Nephron (organoid): ENCODE results near the gene CFAP251.
"Not testable (repeated sequence)": the region's sequence is repeated elsewhere in the genome, so short reads cannot be mapped to it uniquely, and the experiment has no call there.

Experiments
- H3K27ac Mint-ChIP-seq, 3 experiments: 2 replicates each; pipeline ENCODE4 v1.8.0; 2020; ENCODE audit warnings: mixed read lengths in 3 of 3, mild to moderate bottlenecking in 2 of 3, moderate library complexity in 1 of 3
- H3K27me3 Mint-ChIP-seq: 2 replicates; pipeline ENCODE4 v1.8.0; 2021; ENCODE audit warnings: low read depth, mild to moderate bottlenecking, moderate library complexity, mixed read lengths
- H3K36me3 Mint-ChIP-seq: 2 replicates; pipeline ENCODE4 v1.8.0; 2020; ENCODE audit warnings: low read depth, mixed read lengths
- H3K4me1 Mint-ChIP-seq: 2 replicates; pipeline ENCODE4 v1.8.0; 2020; ENCODE audit warnings: mixed read lengths
- H3K4me3 Mint-ChIP-seq, 3 experiments: 2 replicates each; pipeline ENCODE4 v1.8.0; 2020; ENCODE audit warnings: mild to moderate bottlenecking in 3 of 3, mixed read lengths in 3 of 3, moderate library complexity in 2 of 3
- H3K9me3 Mint-ChIP-seq: 2 replicates; pipeline ENCODE4 v1.8.0; 2020; ENCODE audit warnings: mixed read lengths
- TF ChIP-seq, protein P1 (sequence below), 3 experiments: fragments of 200-600 bp; sonication (generic); IDR thresholded peaks; one replicate each; pipeline ENCODE4 v1.5.0; 2021; ENCODE audit warnings: antibody characterized with exemption in 3 of 3; ENCODE audit not compliant: unreplicated experiment in 3 of 3

CFAP251 gene

DNA sequence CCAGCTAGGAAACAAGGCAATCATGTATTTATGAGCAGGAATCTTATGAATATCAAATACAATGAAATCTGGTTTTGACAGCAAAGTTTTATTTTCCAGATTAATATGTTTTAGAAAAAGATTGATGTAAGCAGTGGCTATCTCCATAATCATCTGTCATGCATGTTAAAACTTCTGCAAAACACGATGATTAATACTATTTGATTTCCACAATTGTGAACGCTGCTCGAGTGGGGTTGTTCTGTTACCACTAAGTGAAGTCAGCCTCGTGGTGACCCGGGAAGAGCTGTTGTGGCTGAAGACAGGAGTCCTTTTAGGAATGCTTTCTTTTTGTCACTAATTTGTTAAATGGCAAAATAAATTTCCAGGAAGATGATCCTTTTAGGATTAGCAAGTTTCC is 9.4 kb downstream of the CFAP251 start:
- Mint-ChIP-seq H3K27ac (peak overlapping the region; percentile 44 to 71 (median 67)), H3K9me3 (no peaks in the 10 kb centered on the region), H3K27me3 (no peaks in the 10 kb centered on the region), H3K4me1 (peaks cover 29% of the 10 kb centered on the region), H3K4me3 (no peak overlapping the region), H3K36me3 (peaks cover 4% of the 10 kb centered on the region)
- TF ChIP-seq, protein P1, sequence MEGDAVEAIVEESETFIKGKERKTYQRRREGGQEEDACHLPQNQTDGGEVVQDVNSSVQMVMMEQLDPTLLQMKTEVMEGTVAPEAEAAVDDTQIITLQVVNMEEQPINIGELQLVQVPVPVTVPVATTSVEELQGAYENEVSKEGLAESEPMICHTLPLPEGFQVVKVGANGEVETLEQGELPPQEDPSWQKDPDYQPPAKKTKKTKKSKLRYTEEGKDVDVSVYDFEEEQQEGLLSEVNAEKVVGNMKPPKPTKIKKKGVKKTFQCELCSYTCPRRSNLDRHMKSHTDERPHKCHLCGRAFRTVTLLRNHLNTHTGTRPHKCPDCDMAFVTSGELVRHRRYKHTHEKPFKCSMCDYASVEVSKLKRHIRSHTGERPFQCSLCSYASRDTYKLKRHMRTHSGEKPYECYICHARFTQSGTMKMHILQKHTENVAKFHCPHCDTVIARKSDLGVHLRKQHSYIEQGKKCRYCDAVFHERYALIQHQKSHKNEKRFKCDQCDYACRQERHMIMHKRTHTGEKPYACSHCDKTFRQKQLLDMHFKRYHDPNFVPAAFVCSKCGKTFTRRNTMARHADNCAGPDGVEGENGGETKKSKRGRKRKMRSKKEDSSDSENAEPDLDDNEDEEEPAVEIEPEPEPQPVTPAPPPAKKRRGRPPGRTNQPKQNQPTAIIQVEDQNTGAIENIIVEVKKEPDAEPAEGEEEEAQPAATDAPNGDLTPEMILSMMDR (IDR thresholded peaks at IDR 0.05; ENCODE audit: unreplicated experiment in 3 of 3), result no peak

DNA sequence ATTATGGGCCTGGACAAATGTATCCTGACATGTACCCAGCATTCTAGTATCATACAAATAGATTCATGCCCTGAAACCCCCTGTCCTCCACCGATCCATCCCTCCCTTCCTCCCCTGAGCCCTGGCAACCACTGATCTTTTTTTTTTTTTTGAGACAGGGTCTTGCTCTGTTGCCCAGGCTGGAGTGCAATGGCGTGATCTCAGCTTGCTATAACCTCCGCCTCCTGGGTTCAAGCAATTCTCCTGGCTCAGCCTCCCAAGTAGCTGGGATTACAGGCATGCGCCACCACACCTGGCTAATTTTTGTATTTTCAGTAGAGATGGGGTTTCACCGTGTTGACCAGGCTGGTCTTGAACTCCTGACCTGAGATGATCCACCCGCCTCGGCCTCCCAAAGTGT is 11.2 kb downstream of the CFAP251 start:
- H3K27ac Mint-ChIP-seq, H3K36me3 Mint-ChIP-seq, H3K9me3 Mint-ChIP-seq, H3K27me3 Mint-ChIP-seq, H3K4me3 Mint-ChIP-seq: not testable (repeated sequence)
- H3K4me1 Mint-ChIP-seq, result peaks cover 21% of the 10 kb centered on the region

DNA sequence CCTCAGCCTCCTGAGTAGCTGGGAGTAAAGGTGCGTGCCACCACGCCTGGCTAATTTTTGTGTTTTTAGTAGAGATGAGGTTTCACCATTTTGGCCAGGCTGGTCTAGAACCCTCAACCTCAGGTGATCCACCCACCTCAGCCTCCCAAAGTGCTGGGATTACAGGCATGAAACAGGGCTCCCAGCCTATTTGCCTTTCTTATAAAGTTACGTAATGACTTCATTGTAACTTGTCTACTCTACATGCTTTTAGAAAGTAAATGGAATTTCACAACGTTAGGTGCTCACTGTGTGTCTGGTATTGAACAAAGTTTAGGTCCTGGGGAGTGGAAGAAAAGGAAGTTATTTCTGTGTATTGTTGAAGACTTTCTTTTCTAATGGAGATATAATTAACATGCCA is 12.5 kb downstream of the CFAP251 start:
- H3K27me3 Mint-ChIP-seq, result no peaks in the 10 kb centered on the region
- no peak overlapping the region for H3K27ac Mint-ChIP-seq
- H3K4me1 Mint-ChIP-seq, result peaks cover 10% of the 10 kb centered on the region
- TF ChIP-seq, protein P1 (IDR thresholded peaks at IDR 0.05; ENCODE audit: unreplicated experiment in 3 of 3), result no peak
- no peaks in the 10 kb centered on the region for H3K9me3 Mint-ChIP-seq
- no peak overlapping the region for H3K4me3 Mint-ChIP-seq
- peaks cover 16% of the 10 kb centered on the region for H3K36me3 Mint-ChIP-seq

DNA sequence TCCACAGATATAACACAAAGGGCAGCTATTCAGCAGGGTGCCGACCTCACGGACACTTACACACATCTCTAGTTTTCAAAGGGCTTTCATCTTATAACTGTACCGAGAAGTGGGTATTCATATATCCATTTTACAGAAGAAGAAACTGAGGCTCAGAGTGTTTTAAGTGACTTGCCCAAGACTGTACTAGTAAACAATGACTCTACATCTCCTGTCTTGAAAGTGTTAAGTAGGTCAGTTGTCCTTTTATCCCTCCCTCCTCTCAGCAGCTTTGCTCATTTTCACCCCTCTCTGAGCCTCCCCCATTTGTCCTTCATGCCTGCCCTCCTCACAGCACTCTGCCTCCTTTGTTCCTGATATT is 13.8 kb downstream of the CFAP251 start:
- Mint-ChIP-seq H3K27ac (no peak overlapping the region), H3K36me3 (peaks cover 28% of the 10 kb centered on the region), H3K4me3 (no peak overlapping the region), H3K27me3 (no peaks in the 10 kb centered on the region), H3K9me3 (no peaks in the 10 kb centered on the region), H3K4me1 (peaks cover 6% of the 10 kb centered on the region)
- TF ChIP-seq, protein P1 (IDR thresholded peaks at IDR 0.05; ENCODE audit: unreplicated experiment in 3 of 3), result no peak

DNA sequence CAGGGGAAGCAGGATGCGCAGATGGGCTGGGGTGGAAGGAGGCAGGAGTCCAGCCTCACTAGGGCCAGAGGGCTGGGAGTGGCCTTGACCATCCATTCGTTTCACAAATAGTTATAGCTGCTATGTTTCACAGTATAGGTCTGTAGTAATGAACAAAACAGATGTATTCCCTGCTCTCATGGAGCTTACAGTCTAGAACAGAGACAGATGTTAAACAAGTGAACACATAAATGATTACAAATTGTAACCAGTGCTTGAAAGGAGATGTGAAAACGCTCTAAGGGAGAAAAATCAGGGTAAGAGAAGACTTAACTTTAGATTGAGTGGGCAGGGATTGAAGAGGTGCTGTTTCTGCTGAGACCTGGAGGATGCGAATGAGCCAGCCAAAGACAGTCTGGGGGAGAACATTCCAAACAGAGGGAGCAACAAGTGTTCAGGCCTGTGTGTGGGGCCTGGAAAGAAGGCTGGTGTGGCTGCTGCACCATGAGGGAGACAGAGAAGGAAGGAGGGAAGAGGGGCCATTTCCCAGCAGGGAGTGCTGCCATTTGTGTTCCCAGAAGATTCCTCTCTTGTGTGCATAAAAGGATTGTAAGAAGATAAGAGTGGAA is 14.6 kb downstream of the CFAP251 start:
- Mint-ChIP-seq H3K36me3 (peaks cover 36% of the 10 kb centered on the region), H3K27me3 (no peaks in the 10 kb centered on the region), H3K9me3 (peaks cover 4% of the 10 kb centered on the region), H3K4me1 (no peaks in the 10 kb centered on the region), H3K27ac (no peak overlapping the region), H3K4me3 (no peak overlapping the region)
- TF ChIP-seq, protein P1 (IDR thresholded peaks at IDR 0.05; ENCODE audit: unreplicated experiment in 3 of 3), result no peak

DNA sequence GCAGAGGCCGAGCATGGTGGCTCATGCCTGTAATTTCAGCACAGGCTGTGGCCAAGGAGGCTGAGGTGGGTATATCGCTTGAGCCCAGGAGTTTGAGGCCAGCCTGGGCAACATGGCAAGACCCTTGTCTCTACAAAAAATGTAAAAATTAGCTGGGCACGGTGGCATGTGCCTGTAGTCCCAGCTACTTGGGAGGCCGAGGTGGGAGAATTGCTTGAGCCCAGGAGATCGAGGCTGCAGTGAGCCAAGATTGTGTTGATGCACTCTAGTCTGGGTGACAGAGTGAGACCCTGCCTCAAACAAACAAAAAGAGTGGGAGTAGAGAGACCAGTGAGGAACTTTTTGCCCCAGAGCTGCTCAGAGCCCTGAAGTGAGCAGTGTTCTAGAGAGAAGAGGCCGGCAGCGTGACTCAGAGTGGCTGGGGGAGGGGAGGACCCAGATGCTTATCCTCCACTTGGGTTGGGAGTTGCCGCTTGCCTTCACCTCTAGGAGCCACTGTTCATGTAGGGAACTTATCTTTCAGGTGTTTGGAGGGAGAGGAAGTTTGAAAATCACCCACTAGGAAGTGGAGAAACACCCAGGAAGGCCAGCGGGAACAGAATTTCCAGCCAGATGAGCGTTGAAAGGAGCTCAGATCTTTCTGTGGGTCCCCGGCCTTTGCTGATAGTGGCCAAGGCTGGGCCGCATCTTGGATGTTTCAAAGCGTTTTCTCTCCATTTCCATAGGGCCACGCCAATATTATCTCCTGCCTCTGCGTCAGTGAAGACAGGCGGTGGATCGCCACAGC is 15.3 kb downstream of the CFAP251 start:
- no peak overlapping the region for H3K4me3 Mint-ChIP-seq
- peaks cover 4% of the 10 kb centered on the region for H3K9me3 Mint-ChIP-seq
- TF ChIP-seq, protein P1 (IDR thresholded peaks at IDR 0.05; ENCODE audit: unreplicated experiment in 3 of 3), result no peak
- no peak overlapping the region for H3K27ac Mint-ChIP-seq
- no peaks in the 10 kb centered on the region for H3K4me1 Mint-ChIP-seq
- H3K27me3 Mint-ChIP-seq, result no peaks in the 10 kb centered on the region
- peaks cover 39% of the 10 kb centered on the region for H3K36me3 Mint-ChIP-seq
